Measurements from ENCODE around the gene REN.

The REN gene

GRCh38 chr1:204155881-204156280 lies 10.3 kb downstream of the REN start:
- in situ Hi-C loops (cut with MboI; ENCODE audit: low sequenced_read_pairs) = loop anchor here (25.0 kb wide), 1 partner anchor 206 kb away; the partner anchor contains the start of gene PLEKHA6

- in situ Hi-C loops (cut with MboI; ENCODE audit: low sequenced_read_pairs) = loop anchor here (25.0 kb wide), 1 partner anchor 208 kb away; the partner anchor contains the start of gene PLEKHA6
These were observed 11.4 kb downstream of the REN start for GRCh38 chr1:204154568-204155255.

DNA sequence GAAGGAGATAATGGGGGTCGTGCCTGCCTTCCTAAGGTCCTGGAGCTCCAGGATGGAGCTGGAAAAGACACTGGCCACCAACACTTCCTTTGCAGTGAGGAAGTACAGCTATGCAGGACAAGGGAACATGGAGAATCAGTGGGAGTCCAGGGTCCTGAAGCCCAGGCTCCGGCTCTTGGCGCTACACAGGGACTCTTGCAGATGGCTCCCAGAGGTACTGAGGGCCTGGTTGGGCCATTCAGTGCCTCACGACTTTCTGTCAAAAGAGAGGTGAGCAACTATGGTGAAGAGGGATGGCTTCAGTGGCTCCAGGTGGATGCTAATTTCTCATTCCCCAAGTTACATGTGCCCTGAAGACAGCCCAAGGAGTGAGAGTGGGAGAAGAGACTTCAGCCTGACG lies 12.5 kb downstream of the REN start:
- in situ Hi-C loops (cut with MboI; ENCODE audit: low sequenced_read_pairs) = loop anchor here (25.0 kb wide), 1 partner anchor 209 kb away; the partner anchor contains the start of gene PLEKHA6

GRCh38 chr1:204152310-204153044 lies 13.7 kb downstream of the REN start:
- in situ Hi-C loops (cut with MboI; ENCODE audit: low sequenced_read_pairs) = loop anchor here (25.0 kb wide), 1 partner anchor 210 kb away; the partner anchor contains the start of gene PLEKHA6

DNA sequence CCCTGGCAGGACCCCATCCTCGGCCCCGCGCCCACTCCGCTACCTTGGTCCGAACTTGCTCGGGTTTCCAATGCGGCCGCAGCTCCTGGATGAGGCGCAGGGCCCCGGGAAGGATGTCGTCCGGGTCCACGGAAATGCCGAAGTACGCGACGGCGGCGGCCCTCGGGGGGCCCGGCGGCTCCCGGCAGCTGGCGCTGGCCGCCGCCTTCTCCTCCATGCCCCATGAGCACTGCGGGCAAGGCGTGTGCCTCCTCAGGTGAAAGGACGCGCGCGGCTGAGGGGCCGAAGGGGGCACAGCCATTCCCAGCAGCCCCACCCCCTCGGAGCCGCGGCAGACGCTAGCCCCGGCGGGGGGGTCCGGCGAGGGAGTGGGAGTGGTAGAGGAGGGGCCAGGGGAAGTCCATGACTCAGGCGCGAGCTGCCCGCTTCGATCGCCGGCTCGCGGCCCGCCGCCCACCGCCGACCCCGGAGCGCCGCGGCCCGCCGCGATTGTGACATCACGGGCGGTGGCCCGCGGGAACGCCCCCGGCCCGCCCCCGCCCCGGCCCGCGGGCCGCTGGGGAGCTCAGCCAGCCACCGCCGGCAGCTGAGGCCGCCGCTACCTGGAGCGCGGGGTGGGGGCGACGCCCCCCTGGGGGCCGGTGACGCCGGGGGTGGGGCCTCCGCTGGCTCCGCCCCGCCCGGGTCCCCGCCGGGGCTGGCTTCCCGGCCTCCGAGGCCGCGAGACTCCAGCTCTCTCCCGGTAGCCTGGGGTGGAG lies 14.4 kb downstream of the REN start, which contains the start of gene ETNK2:
TSS of gene ETNK2 (minus strand) at position 493 of the 758 bp plus-strand sequence. CDS start at position 301, 192 bp downstream.
- in situ Hi-C loops (cut with MboI; ENCODE audit: low sequenced_read_pairs) = loop anchor here (25.0 kb wide), 1 partner anchor 211 kb away; the partner anchor contains the start of gene PLEKHA6

DNA sequence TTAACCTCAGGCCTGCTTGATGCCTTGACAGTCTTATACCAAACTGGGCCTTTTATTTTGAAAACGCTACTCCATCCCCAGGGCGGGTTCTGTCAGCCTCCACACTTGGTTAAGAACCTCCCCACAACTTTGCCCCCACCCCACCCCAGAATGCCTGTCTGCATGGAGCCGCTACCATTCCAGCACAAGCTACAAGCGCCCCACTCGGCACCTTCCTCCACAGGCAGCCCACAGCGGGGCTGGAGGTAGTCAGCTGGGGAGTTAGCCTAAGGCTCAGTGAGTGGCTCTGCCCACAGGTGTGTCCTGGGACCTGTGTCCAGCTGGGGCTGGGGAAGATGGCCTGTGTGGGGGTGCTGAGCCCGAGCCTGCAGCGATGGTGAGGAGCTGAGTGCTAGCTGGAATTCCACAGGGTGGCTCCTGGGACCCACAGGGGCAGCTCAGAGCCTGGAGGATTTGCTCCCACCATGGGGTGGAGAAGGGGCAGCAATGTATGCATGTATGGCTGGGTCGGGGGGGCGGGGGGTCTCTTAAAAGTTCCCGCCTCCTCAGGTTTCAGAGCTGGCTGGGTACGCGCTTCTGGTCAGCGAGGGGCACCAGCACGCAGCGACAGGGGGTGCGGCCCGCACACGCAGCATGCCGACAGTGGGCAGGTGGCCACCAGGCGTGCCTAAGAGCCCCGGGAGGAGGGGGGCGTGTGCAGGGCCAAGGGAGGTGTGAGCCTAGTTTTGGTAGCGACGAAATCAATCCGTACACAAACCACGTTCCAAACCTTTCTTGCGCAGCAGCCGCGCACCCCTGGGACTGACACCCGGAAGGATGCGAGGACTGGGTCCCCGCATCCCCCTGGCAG lies 15.2 kb downstream of the REN start:
- in situ Hi-C loops (cut with MboI; ENCODE audit: low sequenced_read_pairs) = loop anchor here (25.0 kb wide), 1 partner anchor 211 kb away; the partner anchor contains the start of gene PLEKHA6

DNA sequence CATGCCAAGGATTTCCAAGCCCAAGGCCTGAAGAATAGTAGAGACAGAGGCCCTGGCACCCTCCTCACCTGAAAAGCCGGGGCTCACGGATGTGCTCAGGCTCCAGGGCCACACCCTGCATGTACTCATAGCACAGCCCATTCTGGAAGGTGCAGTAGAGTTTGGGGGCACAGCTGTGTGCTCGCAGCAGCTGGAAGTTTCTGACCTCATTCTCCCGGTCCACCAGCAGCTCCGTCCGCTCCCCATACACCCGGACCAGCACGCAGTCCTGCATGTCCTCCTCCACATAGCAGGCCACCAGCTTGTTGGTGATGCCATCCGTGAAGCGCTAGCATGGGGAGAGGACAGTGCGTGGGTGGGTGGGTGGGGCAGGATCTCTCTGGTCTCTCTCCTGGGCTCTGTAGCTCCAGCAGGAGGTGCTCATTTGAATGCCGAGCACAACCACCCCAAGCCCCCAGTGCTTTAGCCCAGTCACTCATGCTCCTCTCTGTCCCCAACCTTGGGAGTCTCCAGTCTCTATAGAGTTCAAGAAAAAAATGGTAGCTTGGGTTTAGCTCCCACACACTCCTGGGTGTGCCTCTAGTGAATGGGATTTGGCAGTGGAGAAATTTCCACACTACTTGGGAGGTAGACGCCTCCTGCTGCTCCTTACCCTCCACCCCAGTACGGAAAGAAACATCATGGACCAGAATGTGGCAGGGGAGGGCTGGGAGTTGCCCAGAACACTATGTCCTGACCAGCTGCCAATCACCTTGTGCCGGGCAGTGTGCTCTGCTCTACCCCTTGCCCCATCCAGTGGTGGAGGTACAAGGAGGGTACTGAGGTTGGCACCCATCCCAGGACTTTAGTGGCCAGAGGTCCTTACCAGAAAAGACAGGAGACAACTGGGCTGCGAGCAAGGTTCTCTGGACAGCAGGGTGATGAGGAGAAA lies 16.2 kb downstream of the REN start:
- in situ Hi-C loops (cut with MboI; ENCODE audit: low sequenced_read_pairs) = loop anchor here (25.0 kb wide), 1 partner anchor 212 kb away; the partner anchor contains the start of gene PLEKHA6

DNA sequence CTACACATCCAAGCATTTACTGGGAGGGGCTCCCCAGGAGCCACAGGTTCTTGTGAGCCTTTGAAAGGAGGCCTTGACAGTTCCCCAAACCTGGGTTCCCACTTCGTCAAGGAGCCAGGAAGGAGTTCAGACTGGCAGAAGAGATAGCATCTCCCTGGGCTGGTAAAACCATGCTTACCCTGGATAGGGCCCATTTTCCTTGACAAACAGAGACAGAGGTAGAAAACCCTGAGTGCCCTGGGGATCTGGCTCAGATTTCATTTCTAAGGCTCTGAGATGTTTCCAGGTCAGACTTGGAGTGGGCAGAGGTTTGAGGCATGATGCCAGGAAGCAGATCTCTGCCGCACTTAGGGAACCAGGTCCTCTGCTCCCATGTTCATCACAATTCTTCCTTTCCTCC lies 17.0 kb downstream of the REN start:
- in situ Hi-C loops (cut with MboI; ENCODE audit: low sequenced_read_pairs) = no loop called here

DNA sequence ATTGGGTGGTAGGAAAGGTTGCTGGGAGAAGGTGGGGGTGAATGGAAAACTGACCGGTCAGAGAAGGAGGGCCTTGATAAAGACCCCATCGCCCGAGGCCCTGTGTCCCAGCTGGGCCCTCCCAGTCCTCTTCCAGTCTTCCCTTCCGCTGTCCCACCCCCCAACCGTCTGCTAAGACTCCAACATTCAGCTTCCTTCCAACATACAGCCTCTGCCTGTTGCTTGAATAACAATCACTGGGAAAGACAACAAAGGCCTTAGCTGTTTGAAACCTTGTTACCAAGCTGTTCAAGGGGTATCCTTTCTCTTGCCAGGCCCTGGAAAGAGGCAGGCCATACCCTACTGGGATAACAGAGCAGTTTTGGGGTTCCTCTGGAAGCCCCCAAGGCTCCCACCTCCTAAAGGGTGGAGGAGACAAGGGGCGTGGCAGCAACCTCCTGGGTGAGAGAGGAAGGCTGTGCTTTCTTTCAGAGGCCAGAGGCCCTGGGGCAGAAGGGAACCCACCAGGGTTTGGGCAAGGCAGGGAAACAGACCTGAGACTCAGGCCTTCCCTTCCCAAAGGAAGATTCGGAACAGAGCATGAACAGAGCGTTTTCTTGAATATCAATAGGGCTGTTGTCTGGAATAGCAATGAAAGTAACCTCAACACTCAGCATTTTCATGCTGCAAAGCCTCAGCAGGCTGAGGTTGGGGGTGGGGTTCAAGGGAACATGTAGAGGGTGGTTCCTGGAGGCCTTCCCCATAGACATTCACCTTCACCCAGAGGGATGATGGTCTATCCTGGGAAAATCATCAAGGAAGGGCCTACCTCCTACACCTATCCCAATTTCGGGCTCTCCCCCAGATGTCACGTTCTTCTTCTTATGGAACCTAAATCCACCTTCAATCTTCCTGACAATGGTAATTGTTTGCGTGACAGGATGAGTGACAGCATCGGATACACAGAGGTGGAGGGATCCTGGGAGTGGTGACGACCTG lies 18.4 kb downstream of the REN start:
- in situ Hi-C loops (cut with MboI; ENCODE audit: low sequenced_read_pairs) = no loop called here

DNA sequence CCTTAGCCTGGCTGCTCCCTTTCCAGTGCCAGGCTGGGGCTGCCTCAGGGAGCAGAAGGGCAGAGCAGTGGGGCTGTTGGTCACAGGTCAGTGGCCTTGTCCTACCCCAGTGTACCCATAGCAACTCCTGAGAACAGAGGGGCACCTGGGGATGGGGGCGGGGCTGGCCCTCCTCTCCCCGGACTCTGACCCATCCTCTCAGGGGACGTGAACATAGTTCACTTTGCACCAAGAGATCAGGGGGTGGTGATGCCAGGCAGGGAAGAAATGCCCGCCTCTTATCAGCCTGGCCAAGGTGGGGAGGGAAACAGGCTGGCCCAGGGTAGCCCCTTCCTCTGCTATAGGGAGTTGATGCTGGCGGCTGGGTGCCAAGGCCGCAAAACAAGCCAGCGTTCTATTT lies 19.2 kb downstream of the REN start:
- in situ Hi-C loops (cut with MboI; ENCODE audit: low sequenced_read_pairs) = no loop called here

DNA sequence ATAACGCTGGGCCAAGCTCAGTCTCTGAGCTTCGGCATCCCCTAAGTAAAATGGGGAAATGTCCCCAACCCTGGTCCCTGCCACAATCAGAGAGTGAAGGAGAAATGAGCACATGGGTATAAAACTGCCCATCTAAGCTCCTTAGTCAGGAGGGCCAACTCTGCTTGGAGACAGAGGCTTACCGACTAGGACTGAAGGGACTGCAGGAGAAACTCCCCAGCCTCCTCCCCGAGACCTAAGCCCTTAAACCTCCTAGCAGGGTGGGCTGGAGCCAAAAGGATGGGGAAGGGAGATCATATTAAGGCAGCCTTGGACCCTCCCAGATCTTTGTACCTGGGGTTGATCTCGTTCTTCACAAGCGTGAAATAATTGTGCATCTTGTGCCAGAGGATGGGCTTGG lies 19.8 kb downstream of the REN start:
- in situ Hi-C loops (cut with MboI; ENCODE audit: low sequenced_read_pairs) = no loop called here

GRCh38 chr1:204145033-204145504 lies 21.1 kb downstream of the REN start:
- in situ Hi-C loops (cut with MboI; ENCODE audit: low sequenced_read_pairs) = no loop called here

DNA sequence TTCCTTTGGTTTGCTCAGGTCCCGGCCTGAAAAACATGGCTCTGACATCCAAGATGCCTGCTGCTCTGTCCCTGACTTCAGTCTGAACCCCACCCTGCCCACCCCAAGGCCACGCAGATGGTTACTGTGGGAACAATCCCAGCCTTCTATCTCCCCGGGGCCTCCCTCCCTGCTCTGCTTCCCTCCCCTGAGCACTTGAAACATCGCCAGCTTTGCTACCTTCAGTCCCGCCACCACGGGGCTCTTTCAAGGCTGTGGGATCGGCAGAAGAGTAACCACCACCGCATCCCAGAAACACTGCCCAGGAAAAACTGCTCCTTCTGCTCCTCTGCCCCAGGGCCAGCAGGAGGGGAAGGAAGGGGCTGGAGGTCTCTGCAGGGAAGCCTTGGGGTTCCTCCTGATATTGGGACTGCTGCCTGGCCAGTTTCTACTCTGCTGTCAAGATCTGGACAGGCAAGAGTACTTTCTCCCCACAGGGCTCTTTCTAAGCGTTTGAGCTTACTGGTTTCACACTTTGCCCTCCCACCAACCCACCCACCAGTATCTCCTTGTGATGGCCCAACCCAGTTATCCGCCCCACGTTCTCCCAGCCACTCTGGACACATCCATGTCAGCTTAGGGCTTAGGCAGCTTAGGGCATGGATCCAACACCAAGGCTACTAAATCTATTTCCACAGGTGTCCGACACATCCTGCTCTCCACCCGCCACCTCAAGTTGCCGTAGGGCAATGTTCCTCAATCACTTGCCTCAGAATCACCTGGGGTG lies 22.7 kb downstream of the REN start:
- in situ Hi-C loops (cut with MboI; ENCODE audit: low sequenced_read_pairs) = no loop called here

GRCh38 chr1:204142032-204142974 lies 23.8 kb downstream of the REN start:
- in situ Hi-C loops (cut with MboI; ENCODE audit: low sequenced_read_pairs) = no loop called here

GRCh38 chr1:204141131-204141530 lies 25.0 kb downstream of the REN start:
- in situ Hi-C loops (cut with MboI; ENCODE audit: low sequenced_read_pairs) = no loop called here

DNA sequence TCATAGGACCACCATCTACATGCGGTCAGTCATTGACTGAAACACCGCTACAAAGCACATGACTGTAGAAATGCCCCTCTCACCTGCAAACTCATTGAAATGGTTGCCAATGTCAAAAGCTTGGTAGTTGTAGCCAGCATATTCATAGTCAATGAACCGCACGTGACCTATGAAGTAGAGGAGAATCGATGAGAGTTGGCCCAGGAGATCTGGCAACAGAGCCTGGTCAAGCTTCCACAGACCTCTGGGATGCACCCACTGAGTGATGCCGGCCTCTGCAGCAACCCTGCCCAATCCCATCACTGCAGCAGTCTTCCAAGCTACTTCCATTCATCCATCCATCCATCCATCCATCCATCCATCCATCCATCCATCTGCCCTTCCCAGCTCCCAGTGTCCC lies 26.2 kb downstream of the REN start:
- in situ Hi-C loops (cut with MboI; ENCODE audit: low sequenced_read_pairs) = no loop called here
